ENCODE data around the gene ICAM1.
A peak's percentile ranks its signal among the peaks of the same experiment; 100 is the strongest.
"Not testable (repeated sequence)": the region's sequence is repeated elsewhere in the genome, so short reads cannot be mapped to it uniquely, and the experiment has no call there.

Gene ICAM1

DNA sequence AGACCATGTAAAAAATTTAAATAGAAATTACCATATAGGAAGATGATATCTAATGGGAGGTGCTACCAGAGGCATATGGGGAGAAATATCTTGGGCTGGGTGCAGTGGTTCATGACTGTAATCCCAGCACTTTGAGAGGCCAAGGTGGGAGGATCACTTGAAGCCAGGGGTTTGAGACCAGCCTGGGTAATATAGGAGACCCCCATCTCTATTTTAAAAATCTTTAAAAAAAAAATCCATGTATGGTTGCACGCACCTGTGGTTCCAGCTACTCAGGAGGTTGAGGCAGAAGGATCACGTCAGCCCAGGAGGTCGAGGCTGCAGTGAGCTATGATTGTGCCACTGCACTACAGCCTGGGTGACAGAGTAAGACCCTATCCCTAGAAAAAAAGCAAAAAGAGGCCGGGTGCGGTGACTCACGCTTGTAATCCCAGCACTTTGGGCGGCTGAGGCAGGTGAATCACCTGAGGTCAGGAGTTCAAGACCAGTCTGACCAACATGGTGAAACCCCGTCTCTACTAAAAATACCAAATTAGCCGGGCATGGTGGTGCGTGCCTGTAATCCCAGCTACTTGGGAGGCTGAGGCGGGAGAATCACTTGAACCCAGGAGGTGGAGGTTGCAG is 29.0 kb upstream of the ICAM1 start:
- H3K4me3 ChIP-seq (ENCODE audit: low read depth, low read length), result not testable (repeated sequence)

DNA sequence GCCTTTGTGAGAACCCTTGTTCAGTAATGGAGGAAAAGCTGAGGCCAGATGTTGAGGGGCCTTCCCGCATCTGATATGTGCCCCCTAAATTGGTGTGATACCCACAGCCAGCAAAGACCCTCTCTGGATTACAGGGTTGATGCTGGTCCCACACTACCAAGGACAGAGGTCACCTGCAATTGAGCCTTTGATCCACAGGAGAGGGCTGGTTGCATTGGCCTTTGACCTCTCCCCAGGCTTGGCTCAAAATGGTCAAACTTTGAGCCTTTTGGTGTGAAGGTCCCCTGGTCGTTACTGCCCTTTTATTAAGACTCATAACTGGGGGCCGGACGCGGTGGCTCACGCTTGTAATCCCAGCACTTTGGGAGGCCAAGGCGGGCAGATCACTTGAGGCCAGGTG is 27.3 kb upstream of the ICAM1 start:
- no peak overlapping the region for H3K4me3 ChIP-seq (ENCODE audit: low read depth, low read length)

DNA sequence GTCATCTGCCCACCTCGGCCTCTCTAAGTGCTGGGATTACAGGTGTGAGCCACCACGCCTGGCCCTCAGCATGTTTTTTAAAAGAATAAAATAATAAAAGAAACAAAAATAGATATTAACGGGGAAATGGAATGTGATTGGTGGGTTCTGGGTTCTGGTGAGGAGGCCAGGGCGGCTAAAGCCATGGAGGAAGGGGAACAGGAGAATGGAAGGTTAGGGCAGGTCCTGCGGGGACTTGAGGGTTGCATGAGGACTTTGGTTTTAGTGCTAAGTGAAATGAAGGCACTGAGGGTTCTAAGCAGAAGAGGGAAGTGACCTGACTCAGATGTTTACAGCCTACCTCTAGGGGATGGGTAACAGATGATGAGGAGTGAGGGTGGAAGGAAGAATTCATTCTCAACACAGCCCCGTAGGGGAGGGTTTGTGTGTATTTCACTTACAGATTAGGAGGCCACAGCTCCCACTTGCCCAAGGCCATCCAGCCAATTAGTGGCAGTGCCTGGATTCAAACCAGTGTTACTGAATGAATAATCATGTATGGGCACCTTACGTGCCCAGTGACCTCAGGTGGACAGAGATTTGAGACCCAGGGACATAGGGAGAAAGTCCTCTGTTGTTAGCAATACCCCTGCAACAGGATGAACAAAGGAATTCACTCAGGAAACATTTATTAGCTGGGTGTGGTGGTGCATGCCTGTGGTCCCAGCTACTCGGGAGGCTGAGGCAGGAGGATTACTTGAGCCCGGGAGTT is 25.6 kb upstream of the ICAM1 start:
- no peak overlapping the region for H3K4me3 ChIP-seq (ENCODE audit: low read depth, low read length)

DNA sequence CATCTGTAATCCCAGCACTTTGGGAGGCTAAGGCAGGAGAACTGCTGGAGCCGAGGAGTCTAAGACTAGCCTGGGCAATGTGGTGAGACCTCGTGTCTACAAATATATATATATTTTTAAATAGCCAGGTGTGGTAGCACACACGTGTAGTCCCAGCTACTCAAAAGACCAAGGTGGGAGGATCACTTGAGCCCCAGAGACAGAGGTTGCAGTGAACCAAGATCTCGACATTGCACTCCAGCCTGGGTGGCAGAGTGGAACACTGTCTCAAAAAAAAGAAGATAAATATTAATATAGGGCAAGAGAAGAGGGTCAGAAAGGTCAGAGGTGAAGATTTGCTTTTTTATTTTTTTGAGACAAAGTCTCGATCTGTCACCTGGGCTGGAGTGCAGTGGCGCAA is 24.4 kb upstream of the ICAM1 start:
- no peak overlapping the region for H3K4me3 ChIP-seq (ENCODE audit: low read depth, low read length)

DNA sequence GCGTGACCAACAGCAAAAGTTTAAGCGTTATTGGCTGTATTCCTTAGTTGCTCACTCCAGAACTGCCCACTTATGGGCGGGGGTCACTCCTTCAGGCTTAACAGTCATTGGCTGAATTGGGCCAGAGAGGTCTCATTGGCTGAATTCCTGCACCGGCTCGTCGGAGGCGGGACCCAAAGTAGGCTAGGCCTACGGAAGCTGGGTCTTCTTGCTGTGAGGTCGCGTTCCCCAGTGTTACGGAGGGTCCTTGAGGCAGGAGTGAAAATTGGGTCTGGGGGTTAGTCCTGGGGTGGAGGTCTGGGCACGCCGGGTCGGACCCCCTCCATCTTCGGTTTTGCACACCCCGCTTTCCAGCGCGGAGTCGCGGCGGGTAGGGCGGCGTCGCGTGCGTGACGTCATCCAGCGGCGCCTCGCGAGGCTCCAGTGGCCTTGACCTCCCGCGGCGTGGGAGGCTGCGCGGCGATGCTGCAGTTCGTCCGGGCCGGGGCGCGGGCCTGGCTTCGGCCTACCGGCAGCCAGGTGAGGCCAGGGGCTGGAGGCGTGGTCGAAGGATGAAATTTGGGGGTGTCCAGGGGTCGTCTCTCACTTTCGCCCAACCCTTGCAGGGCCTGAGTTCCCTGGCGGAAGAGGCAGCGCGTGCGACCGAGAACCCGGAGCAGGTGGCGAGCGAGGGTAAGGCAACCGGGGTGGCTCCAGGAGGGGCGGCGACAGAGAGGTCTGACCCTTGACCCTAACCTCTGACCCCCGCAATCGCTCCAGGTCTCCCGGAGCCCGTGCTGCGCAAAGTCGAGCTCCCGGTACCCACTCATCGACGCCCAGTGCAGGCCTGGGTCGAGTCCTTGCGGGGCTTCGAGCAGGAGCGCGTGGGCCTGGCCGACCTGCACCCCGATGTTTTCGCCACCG is 18.9 kb upstream of the ICAM1 start, which contains the start of gene MRPL4:
MRPL4 (plus strand) TSS at position 423 of the 903 bp plus-strand sequence; CDS start at position 463, 40 bp downstream.
- peak within 1 kb of the TSS; percentile 97 for H3K4me3 ChIP-seq (ENCODE audit: low read depth, low read length)

DNA sequence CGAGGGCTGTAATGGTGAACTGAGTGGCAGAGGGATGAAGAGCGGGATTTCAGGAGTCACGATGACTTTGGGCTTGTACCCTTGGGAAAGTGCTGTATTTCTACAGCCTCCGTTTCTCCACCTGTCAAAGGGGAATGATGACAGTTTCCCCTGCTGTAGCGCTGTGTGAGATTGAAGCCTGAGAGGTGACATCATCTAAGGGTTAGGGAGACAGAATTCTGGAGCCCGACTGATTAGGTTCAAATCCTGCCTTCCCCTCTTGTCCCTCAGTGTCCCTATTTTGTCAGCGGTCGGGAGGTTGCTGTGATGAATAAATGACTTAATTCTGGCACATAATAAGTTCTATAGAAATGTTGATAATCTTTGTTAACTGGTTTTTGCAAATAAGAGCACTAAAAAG is 18.2 kb upstream of the ICAM1 start:
- H3K4me3 ChIP-seq (ENCODE audit: low read depth, low read length), result peak overlapping the region; percentile 97

DNA sequence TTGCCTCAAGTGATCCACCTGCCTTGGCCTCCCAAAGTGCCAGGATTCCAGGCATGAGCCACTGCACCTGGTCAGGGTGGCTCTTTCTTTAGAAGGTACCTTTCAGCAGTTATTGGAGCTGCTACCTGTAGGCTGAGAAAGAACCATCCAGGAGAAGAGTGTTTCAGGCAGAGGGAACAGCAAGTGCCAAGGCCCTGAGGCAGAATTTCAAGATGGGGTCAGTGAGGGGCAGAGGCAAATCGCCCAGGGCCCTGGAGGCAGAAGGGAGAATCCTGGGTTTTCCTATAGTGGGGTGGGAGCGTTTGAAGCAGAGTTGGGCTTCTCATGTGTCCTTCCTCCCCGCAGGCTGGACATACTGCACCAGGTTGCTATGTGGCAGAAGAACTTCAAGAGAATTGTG is 16.7 kb upstream of the ICAM1 start:
- H3K4me3 ChIP-seq (ENCODE audit: low read depth, low read length), result no peak overlapping the region

DNA sequence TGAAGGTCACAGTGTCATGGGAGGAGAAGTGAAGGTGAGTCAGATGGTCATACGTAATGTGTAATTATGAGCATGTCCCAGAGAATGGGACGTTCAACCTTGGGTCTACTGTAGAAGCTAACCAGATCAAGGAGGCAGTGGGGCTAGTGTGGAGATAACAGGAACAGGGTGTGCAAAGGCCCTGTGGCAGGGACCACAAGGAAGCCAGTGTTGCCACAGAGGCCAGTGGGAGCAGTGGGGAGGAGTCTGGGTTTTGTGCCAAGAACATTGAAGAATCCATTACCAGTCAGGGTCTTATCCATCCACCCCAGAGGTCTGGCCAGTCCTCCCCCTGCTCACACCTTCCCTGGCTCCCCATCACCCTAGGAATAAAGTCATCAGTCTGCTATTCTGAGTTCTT is 15.6 kb upstream of the ICAM1 start:
- no peak overlapping the region for H3K4me3 ChIP-seq (ENCODE audit: low read depth, low read length)

DNA sequence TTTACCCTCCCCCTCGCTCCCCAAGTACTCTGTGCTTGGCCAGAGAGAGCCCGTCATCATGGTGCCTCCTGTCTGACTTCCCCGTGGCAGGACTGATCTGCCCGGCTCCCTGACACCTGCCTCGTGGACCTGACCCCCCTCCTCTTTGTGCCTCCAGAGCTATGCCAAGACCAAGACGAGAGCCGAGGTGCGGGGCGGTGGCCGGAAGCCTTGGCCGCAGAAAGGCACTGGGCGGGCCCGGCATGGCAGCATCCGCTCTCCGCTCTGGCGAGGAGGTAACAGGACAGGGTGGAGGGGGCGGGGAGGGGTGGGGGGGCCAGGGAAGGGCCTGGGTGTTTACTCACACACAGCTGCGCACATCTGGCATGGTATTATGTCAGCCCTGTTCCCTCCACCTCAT is 14.4 kb upstream of the ICAM1 start:
- H3K4me3 ChIP-seq (ENCODE audit: low read depth, low read length), result no peak overlapping the region

DNA sequence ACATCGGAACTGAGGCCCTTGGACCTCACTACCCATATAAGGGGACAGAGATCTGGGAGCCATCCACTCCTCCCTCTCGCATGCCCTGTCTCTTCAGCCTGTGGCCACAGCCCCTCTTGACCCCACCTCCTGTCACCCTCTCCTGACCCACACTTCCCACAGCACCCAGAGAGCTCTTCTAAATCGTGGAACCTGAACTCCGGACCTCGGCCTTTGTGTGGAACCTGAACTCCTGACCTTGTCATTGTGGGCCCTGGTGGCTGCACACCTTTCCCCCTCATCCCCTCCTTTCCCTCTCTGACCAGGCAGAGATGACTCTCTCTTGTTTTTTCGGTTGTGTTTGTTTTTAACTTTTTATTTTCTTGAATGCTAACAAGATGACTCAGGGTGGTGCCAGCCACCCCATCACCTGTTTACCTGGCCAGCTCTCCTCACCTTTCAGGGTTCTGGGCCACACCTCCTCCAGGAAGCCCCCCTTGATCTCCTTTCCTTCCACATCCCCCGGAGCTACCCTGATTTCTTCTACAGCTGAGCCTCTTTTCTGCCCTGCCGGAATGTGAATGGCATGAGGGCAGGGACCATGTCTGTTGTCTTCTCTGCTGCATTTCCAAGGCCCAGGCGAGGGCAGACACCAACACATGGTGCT is 13.8 kb upstream of the ICAM1 start:
- H3K4me3 ChIP-seq (ENCODE audit: low read depth, low read length), result no peak overlapping the region

DNA sequence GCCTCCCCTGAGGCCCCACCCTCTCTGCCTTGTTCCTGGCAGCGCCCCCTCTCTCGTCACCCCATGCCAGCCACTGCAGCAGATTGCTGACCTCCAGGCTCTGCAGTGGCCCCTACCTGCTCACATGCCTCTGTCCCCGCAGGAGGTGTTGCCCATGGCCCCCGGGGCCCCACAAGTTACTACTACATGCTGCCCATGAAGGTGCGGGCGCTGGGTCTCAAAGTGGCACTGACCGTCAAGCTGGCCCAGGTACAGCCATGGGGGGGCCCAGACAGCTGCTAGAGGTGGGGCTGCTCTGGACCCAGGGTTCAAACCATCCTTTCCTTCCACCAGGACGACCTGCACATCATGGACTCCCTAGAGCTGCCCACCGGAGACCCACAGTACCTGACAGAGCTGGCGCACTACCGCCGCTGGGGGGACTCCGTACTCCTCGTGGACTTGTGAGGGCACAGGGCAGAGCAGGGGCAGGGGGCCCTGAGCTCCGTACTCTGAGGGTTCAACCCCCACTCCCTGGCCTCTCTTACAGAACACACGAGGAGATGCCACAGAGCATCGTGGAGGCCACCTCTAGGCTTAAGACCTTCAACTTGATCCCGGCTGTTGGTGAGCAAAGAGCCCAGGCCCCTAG is 12.7 kb upstream of the ICAM1 start:
- H3K4me3 ChIP-seq (ENCODE audit: low read depth, low read length), result no peak overlapping the region

DNA sequence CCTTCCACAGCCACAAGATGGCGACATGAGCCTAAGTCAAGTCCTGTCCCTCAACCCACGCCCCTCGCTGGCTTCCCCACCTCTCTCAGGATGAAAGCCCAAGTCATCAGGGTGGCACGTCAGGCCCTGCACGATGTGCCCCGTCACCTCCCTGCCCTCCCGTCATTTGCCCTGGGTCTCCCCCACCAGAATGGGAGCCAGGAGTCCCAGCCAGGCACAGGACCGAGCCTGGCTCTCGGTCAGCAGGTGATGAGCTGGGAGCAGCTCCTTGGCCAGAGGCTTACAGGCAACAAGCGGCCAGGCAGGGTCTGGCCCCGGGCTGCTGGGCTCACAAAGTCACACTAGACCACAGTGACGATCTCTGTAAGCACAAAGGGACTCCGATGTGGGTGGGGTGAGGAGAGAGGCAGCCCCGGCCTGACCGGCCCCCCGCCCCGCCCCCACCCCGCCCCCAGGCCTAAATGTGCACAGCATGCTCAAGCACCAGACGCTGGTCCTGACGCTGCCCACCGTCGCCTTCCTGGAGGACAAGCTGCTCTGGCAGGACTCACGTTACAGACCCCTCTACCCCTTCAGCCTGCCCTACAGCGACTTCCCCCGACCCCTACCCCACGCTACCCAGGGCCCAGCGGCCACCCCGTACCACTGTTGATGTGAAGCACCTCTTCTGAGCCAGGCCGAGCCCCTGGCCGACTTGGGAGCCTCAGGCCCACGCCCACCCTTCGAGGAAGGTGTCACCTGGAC is 11.6 kb upstream of the ICAM1 start:
- H3K4me3 ChIP-seq (ENCODE audit: low read depth, low read length), result no peak overlapping the region

DNA sequence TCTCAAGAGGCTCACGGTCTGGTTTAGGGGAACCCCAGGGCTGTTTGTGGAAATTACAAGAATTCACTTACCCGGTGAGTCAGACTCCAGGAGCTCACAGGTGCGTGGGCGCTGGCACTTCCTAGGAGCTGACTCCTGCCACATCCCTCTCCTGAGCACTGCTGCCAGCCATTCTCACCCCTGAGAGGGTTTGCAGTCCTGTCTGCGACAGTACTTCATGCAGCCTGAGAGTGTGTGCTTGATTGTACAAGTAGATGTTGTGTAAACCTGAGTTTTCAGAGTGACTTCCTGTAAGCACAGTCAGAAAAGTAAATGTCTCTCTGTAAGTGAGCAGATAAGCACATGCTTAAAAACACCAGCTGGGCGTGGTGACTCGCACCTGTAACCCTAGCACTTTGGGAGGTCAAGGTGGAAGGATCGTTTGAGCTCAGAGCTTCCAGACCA is 10.8 kb upstream of the ICAM1 start:
- no peak overlapping the region for H3K4me3 ChIP-seq (ENCODE audit: low read depth, low read length)

DNA sequence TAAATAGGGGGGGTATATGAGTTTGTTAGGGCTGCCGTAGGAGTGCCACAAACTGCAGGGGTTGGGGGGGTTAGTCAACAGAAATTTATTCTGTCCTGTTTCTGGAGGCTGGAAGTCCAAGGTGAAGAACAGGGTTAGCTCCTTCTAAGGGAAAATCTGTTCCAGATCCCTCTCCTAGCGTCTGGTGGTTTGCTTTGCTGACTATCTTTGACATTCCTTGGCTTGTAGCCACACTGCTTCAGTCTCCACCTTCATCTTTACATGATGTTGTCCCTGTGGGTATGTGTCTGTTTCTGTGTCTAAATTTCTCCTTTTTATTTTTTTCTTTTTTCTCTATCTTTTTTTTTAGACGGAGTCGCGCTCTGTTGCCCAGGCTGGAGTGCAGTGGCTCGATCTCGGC is 8.1 kb upstream of the ICAM1 start:
- H3K4me3 ChIP-seq (ENCODE audit: low read depth, low read length), result no peak overlapping the region

DNA sequence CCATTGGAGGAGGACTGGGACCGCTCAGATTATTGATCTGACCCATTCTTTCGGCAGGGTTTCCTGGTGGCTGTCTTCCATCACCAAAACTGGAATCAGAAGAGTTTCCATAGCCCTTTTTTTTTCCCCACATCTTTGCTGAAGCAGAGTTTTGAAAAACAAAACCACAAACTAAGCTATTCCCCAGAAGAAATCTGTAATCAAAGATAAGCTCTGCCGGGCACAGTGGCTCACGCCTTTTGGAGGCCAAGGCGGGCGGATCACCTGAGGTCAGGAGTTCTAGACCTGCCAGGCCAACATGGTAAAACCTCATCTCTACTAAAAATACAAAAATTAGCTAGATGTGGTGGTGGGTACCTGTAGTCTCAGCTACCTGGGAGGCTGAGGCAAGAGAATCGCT is 4.2 kb upstream of the ICAM1 start:
- no peak overlapping the region for H3K4me3 ChIP-seq (ENCODE audit: low read depth, low read length)

DNA sequence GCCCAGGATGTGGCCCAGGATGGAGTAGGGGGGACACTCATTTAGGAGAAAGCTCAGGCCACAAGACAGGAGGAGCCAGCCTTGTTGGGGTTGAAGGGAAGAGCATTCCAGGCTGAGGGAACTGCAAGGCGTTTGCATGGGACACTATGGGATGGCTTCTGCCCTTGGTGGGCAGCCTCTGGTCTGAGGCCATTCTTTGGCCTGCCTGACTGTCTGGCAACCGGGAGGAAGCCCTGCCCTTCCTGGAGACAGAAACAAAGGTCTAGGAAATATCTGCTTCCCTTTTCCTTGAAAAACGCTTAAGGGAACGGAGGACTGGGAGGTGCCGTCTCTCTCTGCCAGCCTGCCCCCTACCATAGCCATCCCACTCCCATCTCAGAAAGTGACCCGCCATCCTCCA is 2.8 kb upstream of the ICAM1 start:
- no peak overlapping the region for H3K4me3 ChIP-seq (ENCODE audit: low read depth, low read length)

DNA sequence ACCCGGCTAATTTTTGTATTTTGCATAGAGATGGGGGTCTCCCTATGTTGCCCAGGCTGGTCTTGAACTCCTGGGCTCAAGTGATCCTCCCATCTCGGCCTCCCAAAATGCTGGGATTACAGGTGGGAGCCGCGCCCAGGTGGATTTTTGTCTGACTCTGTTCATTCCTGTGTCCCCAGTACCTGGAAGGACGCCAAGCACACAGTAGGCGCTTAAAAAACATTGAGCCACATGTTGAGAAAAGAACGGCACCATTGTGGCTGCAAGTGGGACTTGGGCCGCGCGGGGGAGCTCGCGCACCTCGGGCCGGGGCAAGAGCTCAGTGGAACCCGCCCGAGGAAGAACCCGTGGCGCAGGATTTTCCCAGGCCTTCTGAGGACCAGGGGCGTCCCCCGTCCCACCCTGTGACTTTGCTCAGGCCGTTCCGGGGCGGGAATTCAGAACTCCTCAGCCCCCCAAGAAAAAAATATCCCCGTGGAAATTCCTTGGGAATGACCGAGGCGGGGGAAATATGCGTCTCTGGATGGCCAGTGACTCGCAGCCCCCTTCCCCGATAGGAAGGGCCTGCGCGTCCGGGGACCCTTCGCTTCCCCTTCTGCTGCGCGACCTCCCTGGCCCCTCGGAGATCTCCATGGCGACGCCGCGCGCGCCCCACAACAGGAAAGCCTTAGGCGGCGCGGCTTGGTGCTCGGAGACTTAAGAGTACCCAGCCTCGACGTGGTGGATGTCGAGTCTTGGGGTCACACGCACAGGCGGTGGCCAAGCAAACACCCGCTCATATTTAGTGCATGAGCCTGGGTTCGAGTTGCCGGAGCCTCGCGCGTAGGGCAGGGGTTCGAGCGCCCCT is 1.4 kb upstream of the ICAM1 start:
- no peak overlapping the region for H3K4me3 ChIP-seq (ENCODE audit: low read depth, low read length)

DNA sequence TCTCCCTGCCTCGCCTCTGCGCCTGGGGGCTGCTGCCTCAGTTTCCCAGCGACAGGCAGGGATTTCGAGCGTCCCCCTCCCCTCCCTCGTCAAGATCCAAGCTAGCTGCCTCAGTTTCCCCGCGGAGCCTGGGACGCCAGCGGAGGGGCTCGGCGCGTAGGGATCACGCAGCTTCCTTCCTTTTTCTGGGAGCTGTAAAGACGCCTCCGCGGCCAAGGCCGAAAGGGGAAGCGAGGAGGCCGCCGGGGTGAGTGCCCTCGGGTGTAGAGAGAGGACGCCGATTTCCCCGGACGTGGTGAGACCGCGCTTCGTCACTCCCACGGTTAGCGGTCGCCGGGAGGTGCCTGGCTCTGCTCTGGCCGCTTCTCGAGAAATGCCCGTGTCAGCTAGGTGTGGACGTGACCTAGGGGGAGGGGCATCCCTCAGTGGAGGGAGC is 722 bp upstream of the ICAM1 start:
- H3K4me3 ChIP-seq (ENCODE audit: low read depth, low read length), result peak overlapping the region; percentile 13

DNA sequence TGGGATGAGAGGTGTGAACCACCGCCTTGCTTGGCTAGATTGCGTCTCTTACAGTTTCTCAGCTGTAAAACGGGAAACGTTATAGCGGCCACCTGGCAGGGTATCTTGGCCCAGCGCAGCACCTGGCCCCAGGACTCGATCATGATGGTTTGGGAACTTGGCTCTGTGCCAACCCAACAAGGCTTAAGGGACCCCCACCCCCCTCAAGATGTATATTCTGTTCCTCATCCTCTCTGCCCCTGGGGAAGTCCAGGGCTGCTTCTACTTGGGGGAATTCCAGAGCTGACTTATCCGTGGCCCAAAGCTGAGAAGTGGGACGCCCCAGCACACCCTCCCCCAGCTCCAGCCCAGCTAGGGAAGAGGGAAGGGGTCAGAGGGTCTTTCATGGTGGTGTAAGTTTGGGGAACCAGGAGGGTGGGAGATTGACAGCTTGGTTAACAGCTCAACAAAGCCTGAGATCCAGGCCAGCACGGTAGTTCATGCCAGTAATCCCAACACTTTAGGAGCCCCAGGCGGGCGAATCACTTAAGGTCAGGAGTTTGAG is 695 bp downstream of the ICAM1 start:
- no peak overlapping the region for H3K4me3 ChIP-seq (ENCODE audit: low read depth, low read length)
